OCI-LY1 (cell line): ENCODE measurements around the gene TCEAL8.

Source experiments
- CTCF ChIP-seq: fragments of 200-600 bp; sonication (generic), shearing (Covaris generic); IDR thresholded peaks from 2 replicates; pipeline ENCODE4 v1.5.1; 2017; ENCODE audit warnings: mild to moderate bottlenecking, antibody characterized with exemption, low read length, moderate library complexity, mixed read lengths
- EZH2 ChIP-seq: fragments of 200-600 bp; sonication (generic), shearing (Covaris generic); IDR thresholded peaks from 2 replicates; pipeline ENCODE4 v1.8.0; 2017; ENCODE audit warnings: borderline replicate concordance, mixed run types, mild to moderate bottlenecking, antibody characterized with exemption, low read length, moderate library complexity, mixed read lengths

- no peak for TF ChIP-seq CTCF
- no peak for TF ChIP-seq EZH2
Observed at GRCh38 chrX:103254171-103254824, 657 bp downstream of the TCEAL8 start.
